Suprapubic skin (tissue), 4 donors: Measurements from ENCODE around the gene MTAP.

Source experiments
- CTCF ChIP-seq, 2 donors: fragments of 200-600 bp in 1 of 2; fragments of 450-650 bp in 1 of 2; sonication (generic) in 1 of 2; IDR thresholded peaks; one replicate each; pipeline ENCODE4 v1.5.1; 2016 to 2019; ENCODE audit warnings: antibody characterized with exemption in 2 of 2, mild to moderate bottlenecking in 1 of 2, moderate library complexity in 1 of 2
- POLR2A ChIP-seq, 2 donors: fragments of 450-650 bp; IDR thresholded peaks; one replicate each; pipeline ENCODE4 v1.6.1; 2017; ENCODE audit warnings: antibody characterized with exemption in 2 of 2, mild to moderate bottlenecking in 2 of 2, moderate library complexity in 2 of 2
- POLR2AphosphoS5 ChIP-seq, 3 donors: sonication (generic); formaldehyde crosslinking; IDR thresholded peaks; one replicate each; pipeline ENCODE4 v1.6.1; 2017; ENCODE audit warnings: antibody characterized with exemption in 3 of 3

DNA sequence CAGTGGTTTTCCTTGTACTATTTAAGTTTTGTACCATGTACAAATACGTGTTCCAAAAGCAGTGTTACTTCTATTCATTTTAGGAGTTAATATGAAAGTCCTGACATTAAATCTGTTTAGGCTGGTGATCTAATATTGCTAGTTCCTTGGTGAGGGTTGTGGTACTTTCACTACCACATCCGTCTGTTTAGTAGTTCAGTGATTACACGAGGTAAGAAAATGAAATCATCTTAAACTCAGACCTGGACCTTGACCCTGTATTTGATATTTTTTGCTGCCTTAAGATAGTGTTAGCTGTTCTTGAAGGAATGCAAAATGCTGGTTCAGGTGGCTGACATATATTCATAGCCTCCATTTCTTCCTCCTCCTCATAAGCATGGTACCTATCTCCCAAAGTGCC, 50.3 kb downstream of the MTAP start:
- TF ChIP-seq POLR2A (IDR thresholded peaks at IDR 0.05) (no peak), CTCF (IDR thresholded peaks at IDR 0.05) (no peak), POLR2AphosphoS5 (IDR thresholded peaks at IDR 0.05) (no peak)
